Measurements from ENCODE around the gene MRPL49. TPM values are rescaled to one million over a fixed set of nuclear protein-coding genes. Genes with fewer than 3 reads are reported as not detected.

Gene MRPL49
- total and polyA plus RNA-seq, 9 donors, result 47.1 to 106 (median 53.4) TPM

- intact Hi-C loops (cut with DNase I), result loop anchor here in 1 of 4 donors (5.0 kb wide), 1 partner anchor 75 kb away; the partner anchor contains the start of gene ARL2
- 81 to 90% (median 86%) methylated on average over 9 of the region's 9 CpGs for WGBS, 3 donors
- TF ChIP-seq POLR2A (IDR thresholded peaks at IDR 0.05) (no peak), EP300 (IDR thresholded peaks at IDR 0.05) (no peak), CTCF (IDR thresholded peaks at IDR 0.05) (no peak)
- no peaks in the 10 kb centered on the region for H3K27me3 ChIP-seq
- H3K27ac ChIP-seq, result no peak overlapping the region
- no peak overlapping the region for H3K4me3 ChIP-seq
- H3K4me1 ChIP-seq (ENCODE audit: insufficient read depth), result peaks cover 7% of the 10 kb centered on the region
- no peaks in the 10 kb centered on the region for H3K36me3 ChIP-seq
- no peaks in the 10 kb centered on the region for H3K9me3 ChIP-seq
- DNase-seq, result no peak
Measured at GRCh38 chr11:65086809-65087208, 35.3 kb upstream of the MRPL49 start.

- Histone ChIP-seq H3K36me3 (no peaks in the 10 kb centered on the region), H3K27ac (no peak overlapping the region), H3K4me3 (no peak overlapping the region), H3K4me1 (ENCODE audit: insufficient read depth) (peaks cover 7% of the 10 kb centered on the region), H3K9me3 (no peaks in the 10 kb centered on the region), H3K27me3 (no peaks in the 10 kb centered on the region)
- DNase-seq, result peak in 2 of 5 donors; percentile 43
- TF ChIP-seq EP300 (IDR thresholded peaks at IDR 0.05) (no peak), CTCF (IDR thresholded peaks at IDR 0.05) (no peak), POLR2A (IDR thresholded peaks at IDR 0.05) (no peak)
- intact Hi-C loops (cut with DNase I), result loop anchor here in 1 of 4 donors (5.0 kb wide), 1 partner anchor 75 kb away; the partner anchor contains the start of gene ARL2
- 71 to 84% (median 81%) methylated on average over 11 of the region's 11 CpGs for WGBS, 3 donors
Measured at GRCh38 chr11:65087216-65087615, 34.9 kb upstream of the MRPL49 start.

- Histone ChIP-seq H3K9me3 (no peaks in the 10 kb centered on the region), H3K4me1 (ENCODE audit: insufficient read depth) (peaks cover 7% of the 10 kb centered on the region), H3K4me3 (no peak overlapping the region), H3K36me3 (no peaks in the 10 kb centered on the region), H3K27ac (no peak overlapping the region), H3K27me3 (no peaks in the 10 kb centered on the region)
- 92% methylated on average over 15 of the region's 15 CpGs for WGBS, 3 donors
- TF ChIP-seq EP300 (IDR thresholded peaks at IDR 0.05), result no peak
- no peak for TF ChIP-seq POLR2A (IDR thresholded peaks at IDR 0.05)
- no peak for TF ChIP-seq CTCF (IDR thresholded peaks at IDR 0.05)
- intact Hi-C loops (cut with DNase I), result loop anchor here in 1 of 4 donors (5.0 kb wide), 1 partner anchor 76 kb away; the partner anchor contains the start of gene ARL2
- no peak for DNase-seq
Measured at GRCh38 chr11:65087827-65088226, 34.3 kb upstream of the MRPL49 start.

- TF ChIP-seq POLR2A (IDR thresholded peaks at IDR 0.05), result no peak
- TF ChIP-seq EP300 (IDR thresholded peaks at IDR 0.05), result no peak
- TF ChIP-seq CTCF (IDR thresholded peaks at IDR 0.05), result no peak
- Histone ChIP-seq H3K4me3 (no peak overlapping the region), H3K27me3 (no peaks in the 10 kb centered on the region), H3K4me1 (ENCODE audit: insufficient read depth) (peaks cover 3% of the 10 kb centered on the region), H3K36me3 (no peaks in the 10 kb centered on the region), H3K27ac (no peak overlapping the region), H3K9me3 (no peaks in the 10 kb centered on the region)
- intact Hi-C loops (cut with DNase I), result loop anchor here in 1 of 4 donors (5.0 kb wide), 1 partner anchor 77 kb away; the partner anchor contains the start of gene ARL2
- WGBS, 3 donors, result 81 to 87% (median 87%) methylated on average over 4 of the region's 4 CpGs
- DNase-seq, result no peak
Measured at GRCh38 chr11:65089621-65090020, 32.5 kb upstream of the MRPL49 start.

All from ovary (tissue), 9 donors.